ENCODE measurements around the gene TRAPPC12. TPM values are rescaled to one million over a fixed set of nuclear protein-coding genes. Genes with fewer than 3 reads are reported as not detected.

Gene TRAPPC12
- total RNA-seq, 1 experiment from 2014 or later, result 72.8 TPM

DNA sequence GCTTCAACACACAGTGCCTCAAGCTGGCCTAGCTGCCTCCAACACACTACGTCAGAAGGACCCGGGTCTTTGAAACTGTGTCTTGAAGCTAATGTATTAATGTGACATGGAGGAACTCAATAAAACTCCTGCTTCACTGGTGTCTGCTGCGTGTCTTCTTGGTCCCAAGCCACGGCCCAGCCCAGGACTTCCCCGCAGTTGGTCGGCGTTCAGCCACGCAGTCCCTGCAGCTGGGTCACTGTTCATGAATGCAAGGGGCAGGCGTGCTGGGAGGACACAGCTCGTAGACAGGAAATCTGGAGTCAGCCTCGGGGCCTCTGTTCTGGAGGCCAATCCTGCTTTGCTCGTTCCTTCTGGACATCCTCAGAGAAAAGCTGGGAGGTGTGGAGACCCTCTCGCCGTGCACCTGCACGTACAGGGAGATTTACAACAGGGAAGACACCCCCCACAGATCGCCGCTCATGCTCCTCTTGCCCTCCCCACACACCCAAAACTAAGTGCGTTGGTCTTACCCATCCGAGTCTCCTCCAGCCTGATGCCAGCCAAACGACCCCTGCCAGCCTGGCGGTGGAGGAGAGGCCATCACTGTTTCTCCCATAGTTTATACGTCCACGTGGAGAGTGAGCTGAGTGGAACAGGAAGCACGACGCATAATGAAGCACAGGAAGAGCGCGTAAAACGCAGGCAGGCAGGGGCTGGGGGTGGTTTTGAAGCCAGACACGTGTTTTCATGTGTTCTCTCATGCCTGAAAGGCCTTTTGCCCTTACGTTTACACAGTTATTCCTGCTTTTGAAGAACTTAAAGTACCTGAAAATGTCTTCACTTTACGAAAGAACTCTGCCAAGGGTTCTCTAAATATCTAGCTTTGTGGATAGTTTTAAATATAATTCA is 100.2 kb downstream of the TRAPPC12 start:
- peaks cover 18% of the 10 kb centered on the region for H3K36me3 Mint-ChIP-seq
- peaks cover 3% of the 10 kb centered on the region; the same call in 1 of the 2 replicates for H3K27me3 Mint-ChIP-seq (ENCODE audit: low read depth)
- no peak for ATAC-seq
- DNase-seq (ENCODE audit: low spot score), result no peak
- ChIA-PET POLR2A (no interaction called here), CTCF (no interaction called here)
- H3K27ac Mint-ChIP-seq, result no peak overlapping the region
- H3K4me3 Mint-ChIP-seq, result no peak overlapping the region
- H3K4me1 Mint-ChIP-seq, result no peaks in the 10 kb centered on the region
- TF ChIP-seq, protein P1, sequence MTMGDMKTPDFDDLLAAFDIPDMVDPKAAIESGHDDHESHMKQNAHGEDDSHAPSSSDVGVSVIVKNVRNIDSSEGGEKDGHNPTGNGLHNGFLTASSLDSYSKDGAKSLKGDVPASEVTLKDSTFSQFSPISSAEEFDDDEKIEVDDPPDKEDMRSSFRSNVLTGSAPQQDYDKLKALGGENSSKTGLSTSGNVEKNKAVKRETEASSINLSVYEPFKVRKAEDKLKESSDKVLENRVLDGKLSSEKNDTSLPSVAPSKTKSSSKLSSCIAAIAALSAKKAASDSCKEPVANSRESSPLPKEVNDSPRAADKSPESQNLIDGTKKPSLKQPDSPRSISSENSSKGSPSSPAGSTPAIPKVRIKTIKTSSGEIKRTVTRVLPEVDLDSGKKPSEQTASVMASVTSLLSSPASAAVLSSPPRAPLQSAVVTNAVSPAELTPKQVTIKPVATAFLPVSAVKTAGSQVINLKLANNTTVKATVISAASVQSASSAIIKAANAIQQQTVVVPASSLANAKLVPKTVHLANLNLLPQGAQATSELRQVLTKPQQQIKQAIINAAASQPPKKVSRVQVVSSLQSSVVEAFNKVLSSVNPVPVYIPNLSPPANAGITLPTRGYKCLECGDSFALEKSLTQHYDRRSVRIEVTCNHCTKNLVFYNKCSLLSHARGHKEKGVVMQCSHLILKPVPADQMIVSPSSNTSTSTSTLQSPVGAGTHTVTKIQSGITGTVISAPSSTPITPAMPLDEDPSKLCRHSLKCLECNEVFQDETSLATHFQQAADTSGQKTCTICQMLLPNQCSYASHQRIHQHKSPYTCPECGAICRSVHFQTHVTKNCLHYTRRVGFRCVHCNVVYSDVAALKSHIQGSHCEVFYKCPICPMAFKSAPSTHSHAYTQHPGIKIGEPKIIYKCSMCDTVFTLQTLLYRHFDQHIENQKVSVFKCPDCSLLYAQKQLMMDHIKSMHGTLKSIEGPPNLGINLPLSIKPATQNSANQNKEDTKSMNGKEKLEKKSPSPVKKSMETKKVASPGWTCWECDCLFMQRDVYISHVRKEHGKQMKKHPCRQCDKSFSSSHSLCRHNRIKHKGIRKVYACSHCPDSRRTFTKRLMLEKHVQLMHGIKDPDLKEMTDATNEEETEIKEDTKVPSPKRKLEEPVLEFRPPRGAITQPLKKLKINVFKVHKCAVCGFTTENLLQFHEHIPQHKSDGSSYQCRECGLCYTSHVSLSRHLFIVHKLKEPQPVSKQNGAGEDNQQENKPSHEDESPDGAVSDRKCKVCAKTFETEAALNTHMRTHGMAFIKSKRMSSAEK (CRISPR knock-in tag; IDR thresholded peaks at IDR 0.05; ENCODE audit: borderline replicate concordance), result no peak
- no peak for TF ChIP-seq HMGA2 (CRISPR knock-in tag; IDR thresholded peaks at IDR 0.05)
- no peak for TF ChIP-seq ZNF138 (CRISPR knock-in tag; conservative IDR thresholded peaks at IDR 0.05)
- TF ChIP-seq SP1 (CRISPR knock-in tag; conservative IDR thresholded peaks at IDR 0.05), result no peak
- no peaks in the 10 kb centered on the region for H3K9me3 Mint-ChIP-seq

DNA sequence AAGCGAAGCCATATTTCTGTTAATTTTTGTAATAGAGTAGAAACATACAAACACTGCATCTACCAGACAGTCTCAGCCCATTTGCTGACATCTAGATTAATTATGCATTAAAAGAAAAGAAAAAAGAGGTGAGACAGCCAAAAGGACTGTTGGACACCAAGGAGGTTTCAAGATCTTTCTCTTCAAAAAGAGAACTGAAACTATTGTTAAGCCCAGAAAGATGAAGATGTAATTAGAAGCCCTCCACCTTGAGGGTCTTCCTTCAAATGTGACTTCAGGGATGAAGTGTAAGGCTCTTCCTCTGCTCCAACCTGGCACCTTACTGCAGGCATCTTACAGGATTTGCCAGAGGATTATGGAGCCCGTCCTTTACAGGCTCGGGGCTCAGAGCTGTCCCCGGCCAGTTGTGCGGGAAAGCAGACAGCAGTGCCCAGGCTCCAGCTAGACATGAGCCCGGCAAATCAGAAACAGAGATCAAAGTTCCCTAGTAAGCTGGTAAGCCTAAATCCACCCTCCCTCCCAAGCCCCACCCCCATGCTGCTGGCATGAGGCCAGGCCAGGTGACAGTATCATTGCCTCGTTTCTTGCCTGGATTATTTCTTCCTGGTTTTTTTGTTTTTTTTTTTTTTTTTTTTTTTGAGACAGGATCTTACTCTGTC is 101.0 kb downstream of the TRAPPC12 start:
- CTCF ChIA-PET, result interaction anchor here (1.1 to 1.3 kb wide), 2 partner anchors 37 to 171 kb away, joined by 3 to 5 read pairs; no protein-coding TSS in a partner anchor
- no peaks in the 10 kb centered on the region for H3K4me1 Mint-ChIP-seq
- DNase-seq (ENCODE audit: low spot score) (no peak), ATAC-seq (no peak)
- TF ChIP-seq IRF2 (CRISPR knock-in tag; IDR thresholded peaks at IDR 0.05; ENCODE audit: borderline replicate concordance, low read depth) (no peak), NR1H2 (CRISPR knock-in tag; IDR thresholded peaks at IDR 0.05) (no peak), TEAD4 (CRISPR knock-in tag; IDR thresholded peaks at IDR 0.05) (no peak), ZNF416 (CRISPR knock-in tag; IDR thresholded peaks at IDR 0.05) (no peak), CBFB (CRISPR knock-in tag; IDR thresholded peaks at IDR 0.05; ENCODE audit: low read depth) (no peak), FOXP1 (CRISPR knock-in tag; IDR thresholded peaks at IDR 0.05; ENCODE audit: borderline replicate concordance) (no peak), HMGA2 (CRISPR knock-in tag; IDR thresholded peaks at IDR 0.05) (no peak), JUN (CRISPR knock-in tag; IDR thresholded peaks at IDR 0.05) (no peak), ZNF138 (CRISPR knock-in tag; conservative IDR thresholded peaks at IDR 0.05) (no peak), RORB (CRISPR knock-in tag; IDR thresholded peaks at IDR 0.05) (no peak), SMAD3 (CRISPR knock-in tag; IDR thresholded peaks at IDR 0.05; ENCODE audit: borderline replicate concordance) (no peak), MYBL2 (CRISPR knock-in tag; IDR thresholded peaks at IDR 0.05) (no peak)
- TF ChIP-seq, protein P2, sequence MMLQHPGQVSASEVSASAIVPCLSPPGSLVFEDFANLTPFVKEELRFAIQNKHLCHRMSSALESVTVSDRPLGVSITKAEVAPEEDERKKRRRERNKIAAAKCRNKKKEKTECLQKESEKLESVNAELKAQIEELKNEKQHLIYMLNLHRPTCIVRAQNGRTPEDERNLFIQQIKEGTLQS (CRISPR knock-in tag; conservative IDR thresholded peaks at IDR 0.05), result no peak
- TF ChIP-seq, protein P3, sequence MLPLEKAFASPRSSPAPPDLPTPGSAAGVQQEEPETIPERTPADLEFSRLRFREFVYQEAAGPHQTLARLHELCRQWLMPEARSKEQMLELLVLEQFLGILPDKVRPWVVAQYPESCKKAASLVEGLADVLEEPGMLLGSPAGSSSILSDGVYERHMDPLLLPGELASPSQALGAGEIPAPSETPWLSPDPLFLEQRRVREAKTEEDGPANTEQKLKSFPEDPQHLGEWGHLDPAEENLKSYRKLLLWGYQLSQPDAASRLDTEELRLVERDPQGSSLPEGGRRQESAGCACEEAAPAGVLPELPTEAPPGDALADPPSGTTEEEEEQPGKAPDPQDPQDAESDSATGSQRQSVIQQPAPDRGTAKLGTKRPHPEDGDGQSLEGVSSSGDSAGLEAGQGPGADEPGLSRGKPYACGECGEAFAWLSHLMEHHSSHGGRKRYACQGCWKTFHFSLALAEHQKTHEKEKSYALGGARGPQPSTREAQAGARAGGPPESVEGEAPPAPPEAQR (CRISPR knock-in tag; IDR thresholded peaks at IDR 0.05), result no peak
- TF ChIP-seq, protein P4, sequence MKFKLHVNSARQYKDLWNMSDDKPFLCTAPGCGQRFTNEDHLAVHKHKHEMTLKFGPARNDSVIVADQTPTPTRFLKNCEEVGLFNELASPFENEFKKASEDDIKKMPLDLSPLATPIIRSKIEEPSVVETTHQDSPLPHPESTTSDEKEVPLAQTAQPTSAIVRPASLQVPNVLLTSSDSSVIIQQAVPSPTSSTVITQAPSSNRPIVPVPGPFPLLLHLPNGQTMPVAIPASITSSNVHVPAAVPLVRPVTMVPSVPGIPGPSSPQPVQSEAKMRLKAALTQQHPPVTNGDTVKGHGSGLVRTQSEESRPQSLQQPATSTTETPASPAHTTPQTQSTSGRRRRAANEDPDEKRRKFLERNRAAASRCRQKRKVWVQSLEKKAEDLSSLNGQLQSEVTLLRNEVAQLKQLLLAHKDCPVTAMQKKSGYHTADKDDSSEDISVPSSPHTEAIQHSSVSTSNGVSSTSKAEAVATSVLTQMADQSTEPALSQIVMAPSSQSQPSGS (CRISPR knock-in tag; IDR thresholded peaks at IDR 0.05; ENCODE audit: borderline replicate concordance, low read depth), result no peak
- TF ChIP-seq, protein P5, sequence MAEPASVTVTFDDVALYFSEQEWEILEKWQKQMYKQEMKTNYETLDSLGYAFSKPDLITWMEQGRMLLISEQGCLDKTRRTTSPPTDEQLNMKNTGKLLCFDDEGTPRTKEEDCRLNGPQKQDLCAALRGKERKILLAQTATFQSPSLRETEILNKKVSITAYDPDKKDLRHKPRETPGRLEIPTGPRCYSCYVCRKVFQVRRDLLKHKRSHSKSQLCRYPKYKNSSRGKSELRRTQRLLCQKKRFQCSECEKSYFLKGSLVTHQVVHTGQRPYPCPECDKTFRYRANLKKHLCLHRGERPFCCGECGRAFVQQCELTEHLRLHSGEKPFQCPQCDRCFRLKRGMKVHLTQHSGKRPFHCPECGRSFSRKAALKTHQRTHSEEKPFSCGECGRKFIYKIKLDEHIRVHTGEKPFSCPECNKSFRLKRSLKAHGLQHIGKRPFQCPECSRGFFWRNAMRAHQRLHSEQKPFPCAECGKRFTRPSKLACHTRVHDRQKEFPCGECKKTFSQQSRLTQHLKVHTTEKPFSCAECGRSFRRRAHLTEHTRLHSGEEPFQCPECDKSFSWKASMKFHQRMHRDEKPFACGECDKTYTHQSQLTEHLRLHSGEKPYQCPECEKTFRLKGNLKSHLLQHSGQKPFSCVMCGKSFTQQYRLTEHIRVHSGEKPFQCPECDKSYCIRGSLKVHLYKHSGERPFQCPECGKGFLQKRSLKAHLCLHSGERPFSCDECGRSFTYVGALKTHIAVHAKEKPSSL (CRISPR knock-in tag; conservative IDR thresholded peaks at IDR 0.05), result no peak
- TF ChIP-seq, protein P6, sequence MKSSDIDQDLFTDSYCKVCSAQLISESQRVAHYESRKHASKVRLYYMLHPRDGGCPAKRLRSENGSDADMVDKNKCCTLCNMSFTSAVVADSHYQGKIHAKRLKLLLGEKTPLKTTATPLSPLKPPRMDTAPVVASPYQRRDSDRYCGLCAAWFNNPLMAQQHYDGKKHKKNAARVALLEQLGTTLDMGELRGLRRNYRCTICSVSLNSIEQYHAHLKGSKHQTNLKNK (CRISPR knock-in tag; IDR thresholded peaks at IDR 0.05), result no peak
- H3K27ac Mint-ChIP-seq, result no peak overlapping the region
- no peak overlapping the region for H3K4me3 Mint-ChIP-seq
- H3K36me3 Mint-ChIP-seq, result peaks cover 22% of the 10 kb centered on the region
- H3K27me3 Mint-ChIP-seq (ENCODE audit: low read depth), result peaks cover 3% of the 10 kb centered on the region; the same call in 1 of the 2 replicates
- no peaks in the 10 kb centered on the region; the same call in 1 of the 2 replicates for H3K9me3 Mint-ChIP-seq
- POLR2A ChIA-PET, result no interaction called here
